Right ventricle myocardium superior (tissue), 1 donor: Measurements from ENCODE around the gene SDHA. TPM values are rescaled to one million over a fixed set of nuclear protein-coding genes. Genes with fewer than 3 reads are reported as not detected.
"Not testable (repeated sequence)": the region's sequence is repeated elsewhere in the genome, so short reads cannot be mapped to it uniquely, and the experiment has no call there.

ENCODE experiments used
- ATAC-seq: fragments of 200-7000 bp; cut with Tn5 transposase; one replicate; pipeline ENCODE4 v1.9.1; 2020; ENCODE audit warnings: mild to moderate bottlenecking; ENCODE audit not compliant: poor library complexity
- DNase-seq: peaks from one replicate; pipeline ENCODE4 v3.0.0-alpha.2; 2020
- intact Hi-C: fragments of 100-400 bp; cut with DNase I; formaldehyde crosslinking; loops from one replicate; pipeline ENCODE4 v1.11.2; 2022
- total RNA-seq: library from RNA; stranded (reverse); fragmentation: NEBNext Ultra II Directional; extraction: Animal tissue kit (Norgen Biotek cat#: 25700); gene quantifications from one replicate; pipeline ENCODE4 v1.2.1, GENCODE V29; 2021
- donor health status: DM: no; HTN: yes; CAD: no; lungs with severe emphysema.

SDHA gene
- total RNA-seq, 1 donor from 2014 or later, result 837 TPM

GRCh38 chr5:208449-209114 lies 9.5 kb upstream of the SDHA start:
- no peak for ATAC-seq
- no peak for DNase-seq
- intact Hi-C loops, result no loop called here

- ATAC-seq (no peak), DNase-seq (no peak)
- intact Hi-C loops, result no loop called here
These were observed 4.2 kb upstream of the SDHA start for GRCh38 chr5:213803-214395.

GRCh38 chr5:215256-215655 lies 2.9 kb upstream of the SDHA start:
- intact Hi-C loops, ATAC-seq: not testable (repeated sequence)

GRCh38 chr5:216076-216475 lies 2.0 kb upstream of the SDHA start:
- intact Hi-C loops, ATAC-seq: not testable (repeated sequence)

More at GRCh38 chr5:215256-215655, 2.9 kb upstream of the SDHA start:
- DNase-seq, result not testable (repeated sequence)

GRCh38 chr5:218457-219291 lies 554 bp downstream of the SDHA start:
- DNase-seq (peak; percentile 61), ATAC-seq (peak; percentile 69)
- intact Hi-C loops, result no loop called here

More at GRCh38 chr5:216076-216475, 2.0 kb upstream of the SDHA start:
- DNase-seq, result not testable (repeated sequence)

GRCh38 chr5:219460-219863 lies 1.3 kb downstream of the SDHA start:
- ATAC-seq (no peak), DNase-seq (no peak)
- intact Hi-C loops, result no loop called here

- intact Hi-C loops, result no loop called here
- DNase-seq (no peak), ATAC-seq (no peak)
These were observed 1.9 kb downstream of the SDHA start for GRCh38 chr5:219991-220390.

- intact Hi-C loops, DNase-seq, ATAC-seq: not testable (repeated sequence)
These were observed 5.0 kb downstream of the SDHA start for GRCh38 chr5:222951-223715.

- ATAC-seq (no peak), DNase-seq (no peak)
- intact Hi-C loops, result no loop called here
These were observed 5.7 kb downstream of the SDHA start for GRCh38 chr5:223791-224190.

GRCh38 chr5:225334-225733 lies 7.2 kb downstream of the SDHA start:
- no peak for ATAC-seq
- intact Hi-C loops, result no loop called here
- no peak for DNase-seq

GRCh38 chr5:227375-227774 lies 9.3 kb downstream of the SDHA start:
- ATAC-seq, intact Hi-C loops, DNase-seq: not testable (repeated sequence)

GRCh38 chr5:228886-229285 lies 10.8 kb downstream of the SDHA start:
- intact Hi-C loops, result no loop called here
- DNase-seq (no peak), ATAC-seq (no peak)

- no peak for ATAC-seq
- no peak for DNase-seq
- intact Hi-C loops, result no loop called here
These were observed 12.6 kb downstream of the SDHA start for GRCh38 chr5:230711-231110.

GRCh38 chr5:231661-232060 lies 13.5 kb downstream of the SDHA start:
- DNase-seq (no peak), ATAC-seq (no peak)
- intact Hi-C loops, result no loop called here

GRCh38 chr5:233426-233825 lies 15.3 kb downstream of the SDHA start:
- intact Hi-C loops, DNase-seq, ATAC-seq: not testable (repeated sequence)

GRCh38 chr5:234450-234849 lies 16.3 kb downstream of the SDHA start:
- intact Hi-C loops, result no loop called here
- ATAC-seq, result no peak
- no peak for DNase-seq

- DNase-seq, intact Hi-C loops, ATAC-seq: not testable (repeated sequence)
These were observed 17.4 kb downstream of the SDHA start for GRCh38 chr5:235527-235926.

- DNase-seq, intact Hi-C loops, ATAC-seq: not testable (repeated sequence)
These were observed 19.8 kb downstream of the SDHA start for GRCh38 chr5:237931-238330.

- peak; percentile 26 for ATAC-seq
- DNase-seq, intact Hi-C loops: not testable (repeated sequence)
These were observed 22.4 kb downstream of the SDHA start for GRCh38 chr5:240550-240949.
